Hypothalamus (tissue), 51 donors: ENCODE measurements around the gene ADAMTS7.
A peak's percentile ranks its signal among the peaks of the same experiment; 100 is the strongest.
"Not testable (repeated sequence)": the region's sequence is repeated elsewhere in the genome, so short reads cannot be mapped to it uniquely, and the experiment has no call there.

ENCODE experiments used
- DNase-seq, 51 donors: peaks; one replicate each; lab custom pipeline; 2025; lab: John Stamatoyannopoulos, UW

ADAMTS7 gene

GRCh38 chr15:78766041-78766440 lies 45.2 kb downstream of the ADAMTS7 start:
- no peak for DNase-seq

GRCh38 chr15:78765154-78765860 lies 46.0 kb downstream of the ADAMTS7 start:
- DNase-seq, result peak in 3 of 51 donors; percentile 4 to 43 (median 19)

DNA sequence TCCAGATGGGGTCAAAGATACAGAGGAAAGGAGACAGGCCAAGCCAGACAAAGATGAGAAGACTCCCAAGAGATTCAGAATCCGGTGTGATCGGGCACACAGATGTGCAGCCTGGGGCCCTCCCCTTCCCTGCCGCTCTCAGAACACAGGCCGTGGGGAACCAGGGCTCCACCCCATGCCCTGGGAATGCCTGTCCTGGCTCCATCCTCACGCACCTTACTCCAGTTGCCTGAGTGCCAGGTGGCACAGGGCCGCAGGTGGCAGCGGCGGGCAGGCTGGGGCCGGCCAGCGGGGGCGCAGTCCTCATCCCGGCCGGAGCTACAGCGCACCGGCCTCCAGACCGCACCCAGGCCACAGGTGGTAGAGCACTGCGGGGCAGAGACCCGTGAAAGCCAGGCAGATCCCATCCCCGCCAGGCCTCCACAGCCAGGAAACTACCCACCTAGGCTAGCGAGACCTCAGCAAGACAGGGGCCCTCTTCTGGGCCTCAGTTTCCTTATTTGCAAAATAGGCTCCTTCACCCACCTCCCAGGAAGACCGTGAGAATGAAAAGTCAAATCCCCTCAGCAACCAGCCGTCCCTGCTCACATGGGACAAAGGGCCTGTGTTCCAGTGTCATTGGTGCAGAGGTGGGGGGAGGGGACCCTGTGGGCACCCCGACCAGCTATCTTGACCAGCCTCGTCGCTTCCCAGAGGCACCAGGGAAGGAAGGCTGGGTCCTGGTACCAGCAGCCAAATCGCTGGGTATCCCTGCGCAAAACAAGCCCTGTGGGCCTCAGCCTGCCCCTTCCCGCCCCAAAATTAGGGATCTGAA lies 46.7 kb downstream of the ADAMTS7 start:
- DNase-seq, result peak in 1 of 51 donors; percentile 28

- no peak for DNase-seq
These were observed 47.4 kb downstream of the ADAMTS7 start for GRCh38 chr15:78763796-78764241.

DNA sequence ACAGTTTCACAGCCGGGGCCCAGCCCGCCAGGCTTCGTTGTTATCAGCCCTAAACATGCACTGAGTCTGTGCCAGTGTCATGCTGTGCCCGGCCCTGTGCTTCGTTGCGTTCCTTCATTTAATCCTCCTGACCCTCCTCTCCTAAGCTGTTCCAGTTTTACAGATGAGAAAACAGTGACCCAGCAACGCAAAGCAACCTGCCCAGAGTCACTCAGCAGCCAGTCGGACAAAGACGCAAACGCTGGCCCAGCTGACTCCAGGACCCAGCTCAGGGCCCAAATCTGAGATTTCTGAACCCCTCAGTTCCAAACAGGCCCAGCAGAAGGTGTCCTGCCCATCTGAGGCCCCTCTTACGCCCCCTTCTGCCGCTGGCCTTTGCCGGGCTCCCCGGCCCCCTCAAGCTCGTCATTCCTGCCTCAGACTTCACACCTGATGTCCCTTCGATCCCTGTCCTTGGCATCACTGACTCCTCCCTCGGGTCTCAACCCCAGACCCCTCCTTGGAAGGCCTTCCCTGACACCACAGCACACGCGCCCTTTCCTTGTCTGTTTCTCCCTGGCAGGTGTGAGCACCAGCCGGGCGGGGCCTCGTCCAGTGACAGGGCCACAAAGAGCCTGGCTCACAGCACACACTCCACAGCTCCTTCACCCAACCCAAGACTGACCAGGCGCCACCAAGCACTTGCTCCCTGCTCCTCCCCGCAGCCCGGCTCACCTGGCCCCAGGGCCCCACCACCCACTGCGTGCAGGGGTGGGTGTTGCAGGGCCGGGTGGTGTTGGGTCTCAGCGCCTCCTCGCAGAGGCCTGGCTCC lies 48.1 kb downstream of the ADAMTS7 start:
- no peak for DNase-seq

GRCh38 chr15:78762386-78762961 lies 48.8 kb downstream of the ADAMTS7 start:
- DNase-seq, result not testable (repeated sequence)

DNA sequence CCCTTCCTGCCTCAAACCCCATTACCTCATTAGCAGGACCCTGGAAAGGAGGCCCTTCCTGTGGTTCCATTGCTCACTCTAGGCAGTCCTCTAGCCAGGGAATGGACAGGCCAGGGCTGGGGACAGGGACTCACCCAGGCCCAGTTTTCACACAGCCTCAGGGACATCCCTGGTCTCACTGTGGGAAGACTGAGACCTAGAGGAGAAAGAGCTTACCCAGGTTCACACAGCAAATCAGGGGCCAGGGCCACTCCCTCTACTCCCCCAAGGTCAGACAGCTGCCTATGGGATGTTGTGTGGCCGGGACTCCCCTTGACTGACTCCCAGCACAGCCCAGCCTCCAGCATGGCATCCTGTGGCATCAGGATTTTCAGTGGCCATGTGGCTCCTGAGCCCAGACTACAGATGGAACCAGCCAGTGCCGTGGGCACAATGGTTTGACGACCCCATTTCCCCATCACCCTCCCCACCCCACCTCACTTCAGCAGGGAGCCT lies 49.3 kb downstream of the ADAMTS7 start:
- no peak for DNase-seq

- DNase-seq, result not testable (repeated sequence)
These were observed 49.8 kb downstream of the ADAMTS7 start for GRCh38 chr15:78761475-78761874.

- DNase-seq, result no peak
These were observed 50.2 kb downstream of the ADAMTS7 start for GRCh38 chr15:78761020-78761419.

- peak in 23 of 51 donors; percentile 12 to 62 (median 39) for DNase-seq
These were observed 51.0 kb downstream of the ADAMTS7 start for GRCh38 chr15:78760091-78760882.

GRCh38 chr15:78759361-78759998 lies 51.8 kb downstream of the ADAMTS7 start:
- DNase-seq, result not testable (repeated sequence)

- not testable (repeated sequence) for DNase-seq
These were observed 52.6 kb downstream of the ADAMTS7 start for GRCh38 chr15:78758486-78759200.

DNA sequence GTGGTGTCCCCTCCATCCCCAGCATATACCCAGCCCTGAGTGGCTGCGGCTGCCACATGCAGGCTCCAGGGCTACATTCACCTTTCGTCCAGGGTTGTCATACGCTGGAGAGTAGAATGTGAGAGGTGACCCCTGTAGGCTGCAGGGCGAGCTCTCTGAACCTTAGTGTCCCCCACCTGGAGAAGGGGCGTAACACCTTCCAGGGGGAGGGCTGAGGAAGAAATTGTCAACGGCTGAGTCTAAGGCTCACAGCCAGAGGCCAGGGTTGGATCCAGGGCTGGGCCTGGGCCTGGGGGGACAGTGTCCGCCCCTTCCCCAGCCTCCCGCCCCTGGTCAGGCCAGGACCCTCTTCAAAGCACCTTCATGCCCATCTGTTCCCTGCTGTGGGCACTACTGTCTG lies 53.2 kb downstream of the ADAMTS7 start:
- not testable (repeated sequence) for DNase-seq

DNA sequence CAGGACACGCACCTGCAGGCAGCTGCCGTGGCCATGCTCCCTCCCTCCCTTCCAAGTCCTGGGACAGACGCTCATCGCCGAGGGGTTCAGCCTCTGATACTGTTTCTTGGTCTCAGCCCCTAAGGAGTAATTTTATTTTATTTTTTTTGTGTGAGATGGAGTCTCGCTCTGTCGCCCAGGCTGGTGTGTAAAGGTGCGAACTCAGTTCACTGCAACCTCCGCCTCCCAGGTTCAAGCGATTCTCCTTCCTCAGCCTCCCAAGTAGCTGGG lies 53.7 kb downstream of the ADAMTS7 start:
- no peak for DNase-seq

GRCh38 chr15:78756781-78757635 lies 54.3 kb downstream of the ADAMTS7 start:
- DNase-seq, result peak in 37 of 51 donors; percentile 17 to 83 (median 49)

DNA sequence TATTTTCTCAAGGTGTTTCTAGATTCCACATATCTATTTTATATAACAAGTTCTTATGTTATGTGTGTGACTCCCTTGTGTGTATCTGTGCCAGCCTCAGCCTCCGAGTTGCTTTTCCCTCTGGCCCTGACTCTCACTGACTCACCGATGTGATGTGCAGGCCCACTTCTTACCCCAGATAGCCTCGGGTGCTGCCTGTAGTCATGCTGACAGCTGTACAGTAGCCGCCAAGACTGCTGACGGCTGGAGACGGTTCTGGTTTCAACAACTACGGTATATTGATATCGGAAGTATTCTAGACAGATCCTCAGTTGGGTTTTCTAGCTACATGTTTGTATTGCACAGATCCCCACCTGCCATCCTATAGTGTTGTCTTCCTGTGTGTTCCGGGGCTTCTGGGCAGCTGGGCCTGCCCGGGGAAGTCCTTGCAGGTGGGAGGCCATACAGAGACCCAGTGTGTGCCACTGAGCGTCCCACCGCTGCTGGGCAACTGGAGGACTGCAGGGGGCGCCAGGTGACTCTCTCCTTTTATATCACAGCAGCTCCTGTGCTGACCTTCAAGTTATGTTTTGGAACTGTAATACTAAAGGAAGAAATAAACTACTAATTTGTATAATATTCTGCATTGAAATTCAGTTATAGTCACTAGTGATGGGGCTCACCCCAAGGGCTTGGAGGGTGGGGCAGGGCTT lies 55.2 kb downstream of the ADAMTS7 start:
- DNase-seq, result peak in 11 of 51 donors; percentile 6 to 34 (median 17)
